GM12873 (cell line): ENCODE data around the gene MAN2A1.

ENCODE experiments used
- TF ChIP-seq, protein P1 (sequence below): IDR thresholded peaks from 2 replicates; pipeline ENCODE4 v1.5.1; 2012; ENCODE audit warnings: low read depth, mild to moderate bottlenecking, moderate library complexity, low read length, control low read depth; ENCODE audit not compliant: insufficient read depth; ENCODE audit errors: missing control alignments

MAN2A1 gene

GRCh38 chr5:109660301-109660700, 29.4 kb upstream of the MAN2A1 start:
- TF ChIP-seq, protein P1, sequence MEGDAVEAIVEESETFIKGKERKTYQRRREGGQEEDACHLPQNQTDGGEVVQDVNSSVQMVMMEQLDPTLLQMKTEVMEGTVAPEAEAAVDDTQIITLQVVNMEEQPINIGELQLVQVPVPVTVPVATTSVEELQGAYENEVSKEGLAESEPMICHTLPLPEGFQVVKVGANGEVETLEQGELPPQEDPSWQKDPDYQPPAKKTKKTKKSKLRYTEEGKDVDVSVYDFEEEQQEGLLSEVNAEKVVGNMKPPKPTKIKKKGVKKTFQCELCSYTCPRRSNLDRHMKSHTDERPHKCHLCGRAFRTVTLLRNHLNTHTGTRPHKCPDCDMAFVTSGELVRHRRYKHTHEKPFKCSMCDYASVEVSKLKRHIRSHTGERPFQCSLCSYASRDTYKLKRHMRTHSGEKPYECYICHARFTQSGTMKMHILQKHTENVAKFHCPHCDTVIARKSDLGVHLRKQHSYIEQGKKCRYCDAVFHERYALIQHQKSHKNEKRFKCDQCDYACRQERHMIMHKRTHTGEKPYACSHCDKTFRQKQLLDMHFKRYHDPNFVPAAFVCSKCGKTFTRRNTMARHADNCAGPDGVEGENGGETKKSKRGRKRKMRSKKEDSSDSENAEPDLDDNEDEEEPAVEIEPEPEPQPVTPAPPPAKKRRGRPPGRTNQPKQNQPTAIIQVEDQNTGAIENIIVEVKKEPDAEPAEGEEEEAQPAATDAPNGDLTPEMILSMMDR, result no peak

GRCh38 chr5:109668237-109668636, 21.5 kb upstream of the MAN2A1 start:
- TF ChIP-seq, protein P1, result no peak

DNA sequence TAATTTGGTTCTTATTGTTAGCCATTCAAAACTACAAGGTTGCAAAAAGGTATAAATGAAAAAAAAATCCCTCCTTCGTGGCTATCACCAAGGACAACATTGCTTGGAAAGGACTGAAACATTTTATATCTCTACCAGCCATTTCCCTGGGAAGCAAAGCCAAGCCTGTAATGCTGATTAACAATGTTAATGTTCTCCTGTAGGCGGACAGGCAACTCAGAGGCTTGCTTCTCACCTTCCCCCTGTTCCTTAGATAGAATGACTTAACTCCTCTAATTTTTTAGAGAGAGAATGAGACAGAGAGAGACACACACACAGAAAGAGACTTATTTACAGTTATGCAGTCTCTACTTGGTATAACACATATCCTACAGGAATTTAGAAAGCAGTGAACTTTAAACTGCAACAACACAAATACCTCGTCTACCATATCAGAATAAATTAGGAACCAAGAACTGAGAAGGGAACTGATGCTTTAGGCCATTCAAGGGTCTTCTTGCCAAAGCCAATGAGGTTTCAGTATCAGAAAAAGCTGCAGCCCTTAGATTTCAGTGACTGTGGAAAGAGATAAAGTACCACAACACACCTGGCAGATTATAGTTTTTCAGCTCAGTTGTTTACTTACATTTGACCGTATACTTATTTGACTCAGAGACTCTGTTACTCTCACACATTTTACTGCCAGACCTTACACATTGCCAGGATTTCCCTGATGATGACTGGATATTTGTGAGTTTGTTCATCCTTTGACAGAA, 20.9 kb upstream of the MAN2A1 start:
- TF ChIP-seq, protein P1, result no peak

- TF ChIP-seq, protein P1, result no peak
Observed at GRCh38 chr5:109669991-109670706, 19.6 kb upstream of the MAN2A1 start.

DNA sequence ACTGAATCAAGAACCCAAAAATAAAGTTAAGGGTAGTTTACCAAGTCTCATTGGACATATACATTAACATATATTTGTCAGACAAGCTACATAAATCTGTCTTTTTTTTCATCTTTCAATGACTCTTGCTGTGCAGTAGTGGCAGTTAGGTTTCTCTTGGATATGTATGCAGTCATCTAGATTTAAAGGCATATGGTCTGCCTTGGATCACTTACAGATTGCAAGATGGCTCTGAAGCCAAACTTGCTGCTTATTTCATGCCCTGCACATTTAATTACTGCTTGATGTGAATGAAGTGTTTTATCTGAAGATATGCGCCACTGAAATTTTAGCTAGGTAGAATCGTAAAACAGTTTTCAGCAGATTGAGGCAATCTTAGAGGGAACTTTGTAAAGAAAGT, 18.6 kb upstream of the MAN2A1 start:
- TF ChIP-seq, protein P1, result no peak

- TF ChIP-seq, protein P1, result no peak
Observed at GRCh38 chr5:109674596-109674995, 15.1 kb upstream of the MAN2A1 start.

DNA sequence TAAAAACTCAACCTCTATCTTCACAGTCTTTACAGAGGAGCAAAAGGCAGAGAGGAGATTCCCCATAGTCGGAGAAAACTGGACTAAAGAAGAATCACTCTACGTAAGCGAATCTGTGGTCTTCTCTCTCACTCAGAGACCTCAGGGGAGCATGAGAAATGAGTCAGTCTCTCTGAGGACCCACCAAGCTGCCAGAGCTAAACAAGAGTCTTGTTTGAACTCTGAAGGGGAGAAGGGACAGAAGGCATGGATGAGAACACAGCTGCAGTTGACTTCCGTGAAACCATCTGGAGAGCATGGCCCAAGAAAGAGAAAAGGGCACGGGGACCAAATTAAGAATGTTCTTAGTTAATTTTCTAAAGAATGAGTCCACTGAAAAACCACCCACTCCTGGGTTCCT, 12.8 kb upstream of the MAN2A1 start:
- TF ChIP-seq, protein P1, result no peak
